Astrocyte (in vitro differentiated cells and primary cell): ENCODE results near the gene IP6K3. TPM values are rescaled to one million over a fixed set of nuclear protein-coding genes. Genes with fewer than 3 reads are reported as not detected.

Source experiments
- DNase-seq: peaks from one replicate; pipeline ENCODE4 v3.0.0-alpha.2; 2010; ENCODE audit warnings: low read depth
- FAIRE-seq: peaks from 2 replicates; lab custom pipeline; 2011; peaks lifted over from hg19 to GRCh38; lab: Jason Lieb, UNC
- H2AFZ ChIP-seq: 2 replicates; pipeline ENCODE4 v1.6.0; 2012; ENCODE audit warnings: low read depth, low read length, inconsistent platforms
- H3K27ac ChIP-seq: 2 replicates; pipeline ENCODE4 v1.5.1; 2011; ENCODE audit warnings: low read depth, low read length, inconsistent platforms
- H3K27me3 ChIP-seq: 2 replicates; pipeline ENCODE4 v1.6.0; 2011; ENCODE audit warnings: low read length, inconsistent platforms; ENCODE audit not compliant: insufficient read depth
- H3K36me3 ChIP-seq: 2 replicates; pipeline ENCODE4 v1.5.1; 2011; ENCODE audit warnings: low read length, inconsistent platforms; ENCODE audit not compliant: insufficient read depth
- H3K4me1 ChIP-seq: 2 replicates; pipeline ENCODE4 v1.5.1; 2011; ENCODE audit warnings: low read length, inconsistent platforms; ENCODE audit not compliant: insufficient read depth
- H3K4me2 ChIP-seq: 2 replicates; pipeline ENCODE4 v1.6.0; 2012; ENCODE audit warnings: low read length, inconsistent platforms
- H3K4me3 ChIP-seq: 2 replicates; pipeline ENCODE4 v1.5.1; 2011; ENCODE audit warnings: low read depth, mild to moderate bottlenecking, low read length, inconsistent platforms; ENCODE audit not compliant: insufficient read depth
- H3K79me2 ChIP-seq: 2 replicates; pipeline ENCODE4 v1.6.0; 2012; ENCODE audit warnings: mild to moderate bottlenecking, low read length, inconsistent platforms; ENCODE audit not compliant: insufficient read depth
- H3K9ac ChIP-seq: 2 replicates; pipeline ENCODE4 v1.6.0; 2012; ENCODE audit warnings: mild to moderate bottlenecking, low read length, inconsistent platforms
- H3K9me3 ChIP-seq: 2 replicates; pipeline ENCODE4 v1.5.1; 2012; ENCODE audit warnings: low read depth, mild to moderate bottlenecking, low read length, inconsistent platforms; ENCODE audit not compliant: insufficient read depth
- H4K20me1 ChIP-seq: 2 replicates; pipeline ENCODE4 v1.6.0; 2012; ENCODE audit warnings: low read length, inconsistent platforms; ENCODE audit not compliant: insufficient read depth
- H3K27ac Mint-ChIP-seq: one replicate; pipeline ENCODE4 v1.8.0; 2021; ENCODE audit warnings: mild to moderate bottlenecking, mixed read lengths; ENCODE audit not compliant: unreplicated experiment
- H3K27me3 Mint-ChIP-seq: one replicate; pipeline ENCODE4 v1.8.0; 2021; ENCODE audit warnings: low read depth, mixed read lengths; ENCODE audit not compliant: unreplicated experiment
- H3K36me3 Mint-ChIP-seq: one replicate; pipeline ENCODE4 v1.8.0; 2021; ENCODE audit warnings: low read depth, mixed read lengths; ENCODE audit not compliant: unreplicated experiment
- H3K4me1 Mint-ChIP-seq: one replicate; pipeline ENCODE4 v1.8.0; 2021; ENCODE audit warnings: low read depth, mixed read lengths; ENCODE audit not compliant: unreplicated experiment
- H3K4me3 Mint-ChIP-seq: one replicate; pipeline ENCODE4 v1.8.0; 2021; ENCODE audit warnings: mild to moderate bottlenecking, moderate library complexity, mixed read lengths; ENCODE audit not compliant: unreplicated experiment
- H3K9me3 Mint-ChIP-seq: one replicate; pipeline ENCODE4 v1.8.0; 2021; ENCODE audit warnings: mild to moderate bottlenecking, mixed read lengths; ENCODE audit not compliant: unreplicated experiment
- EZH2 ChIP-seq: IDR thresholded peaks from 2 replicates; pipeline ENCODE4 v1.6.1; 2012; ENCODE audit warnings: mild to moderate bottlenecking, low read length, inconsistent platforms; ENCODE audit not compliant: insufficient read depth
- total RNA-seq: library from RNA; stranded (reverse); gene quantifications from 2 replicates; pipeline ENCODE4 v1.2.1, GENCODE V29; 2021
- TF ChIP-seq, protein P1 (sequence below): IDR thresholded peaks from 2 replicates; pipeline ENCODE4 v1.5.1; 2011; ENCODE audit warnings: low read depth, mild to moderate bottlenecking, inconsistent platforms, low read length, moderate library complexity; ENCODE audit not compliant: insufficient read depth

IP6K3 gene
- total RNA-seq, 1 donor from 2014 or later: 4.6 TPM

DNA sequence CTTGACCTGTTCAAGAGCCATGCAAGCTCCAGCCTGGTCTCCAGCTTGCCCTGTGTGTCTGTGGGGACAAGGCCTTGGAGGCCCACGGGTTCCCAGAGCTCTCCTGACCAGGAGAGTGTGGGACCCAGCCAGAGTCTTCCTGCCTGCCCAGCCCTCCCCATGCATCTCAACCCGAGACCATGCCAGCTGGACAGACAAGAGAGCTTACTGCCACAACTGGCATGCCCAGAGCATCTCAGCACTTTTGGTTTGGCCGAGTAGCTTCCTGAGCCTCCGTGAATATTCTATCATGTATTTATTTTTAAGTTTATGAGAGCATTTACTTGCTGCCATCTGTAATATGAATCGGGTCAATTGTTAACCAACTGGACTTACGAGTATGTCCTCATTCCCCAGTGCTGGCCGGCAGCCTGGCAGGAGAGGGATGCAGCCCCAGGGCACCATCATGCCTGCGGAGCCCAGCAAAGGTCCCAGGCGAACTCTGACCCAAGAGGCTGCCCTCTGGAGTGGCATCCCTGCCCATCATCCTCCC lies 14.9 kb downstream of the IP6K3 start:
- Histone ChIP-seq H3K27me3 (peaks cover 8% of the 10 kb centered on the region), H3K9ac (no peak overlapping the region), H3K4me1 (no peaks in the 10 kb centered on the region), H3K27ac (no peak overlapping the region), H2AFZ (no peak overlapping the region), H3K4me2 (no peak overlapping the region), H3K79me2 (no peaks in the 10 kb centered on the region), H3K9me3 (no peaks in the 10 kb centered on the region), H4K20me1 (no peaks in the 10 kb centered on the region), H3K4me3 (no peak overlapping the region), H3K36me3 (no peaks in the 10 kb centered on the region)
- FAIRE-seq (no peak), DNase-seq (no peak)
- H3K27me3 Mint-ChIP-seq: peaks cover 16% of the 10 kb centered on the region
- no peaks in the 10 kb centered on the region for H3K36me3 Mint-ChIP-seq
- H3K9me3 Mint-ChIP-seq: peaks cover 2% of the 10 kb centered on the region
- H3K27ac Mint-ChIP-seq: no peak overlapping the region
- TF ChIP-seq, protein P1, sequence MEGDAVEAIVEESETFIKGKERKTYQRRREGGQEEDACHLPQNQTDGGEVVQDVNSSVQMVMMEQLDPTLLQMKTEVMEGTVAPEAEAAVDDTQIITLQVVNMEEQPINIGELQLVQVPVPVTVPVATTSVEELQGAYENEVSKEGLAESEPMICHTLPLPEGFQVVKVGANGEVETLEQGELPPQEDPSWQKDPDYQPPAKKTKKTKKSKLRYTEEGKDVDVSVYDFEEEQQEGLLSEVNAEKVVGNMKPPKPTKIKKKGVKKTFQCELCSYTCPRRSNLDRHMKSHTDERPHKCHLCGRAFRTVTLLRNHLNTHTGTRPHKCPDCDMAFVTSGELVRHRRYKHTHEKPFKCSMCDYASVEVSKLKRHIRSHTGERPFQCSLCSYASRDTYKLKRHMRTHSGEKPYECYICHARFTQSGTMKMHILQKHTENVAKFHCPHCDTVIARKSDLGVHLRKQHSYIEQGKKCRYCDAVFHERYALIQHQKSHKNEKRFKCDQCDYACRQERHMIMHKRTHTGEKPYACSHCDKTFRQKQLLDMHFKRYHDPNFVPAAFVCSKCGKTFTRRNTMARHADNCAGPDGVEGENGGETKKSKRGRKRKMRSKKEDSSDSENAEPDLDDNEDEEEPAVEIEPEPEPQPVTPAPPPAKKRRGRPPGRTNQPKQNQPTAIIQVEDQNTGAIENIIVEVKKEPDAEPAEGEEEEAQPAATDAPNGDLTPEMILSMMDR: no peak
- TF ChIP-seq EZH2: no peak
- peak overlapping the region; percentile 54 for H3K4me3 Mint-ChIP-seq
- H3K4me1 Mint-ChIP-seq: peaks cover 15% of the 10 kb centered on the region

DNA sequence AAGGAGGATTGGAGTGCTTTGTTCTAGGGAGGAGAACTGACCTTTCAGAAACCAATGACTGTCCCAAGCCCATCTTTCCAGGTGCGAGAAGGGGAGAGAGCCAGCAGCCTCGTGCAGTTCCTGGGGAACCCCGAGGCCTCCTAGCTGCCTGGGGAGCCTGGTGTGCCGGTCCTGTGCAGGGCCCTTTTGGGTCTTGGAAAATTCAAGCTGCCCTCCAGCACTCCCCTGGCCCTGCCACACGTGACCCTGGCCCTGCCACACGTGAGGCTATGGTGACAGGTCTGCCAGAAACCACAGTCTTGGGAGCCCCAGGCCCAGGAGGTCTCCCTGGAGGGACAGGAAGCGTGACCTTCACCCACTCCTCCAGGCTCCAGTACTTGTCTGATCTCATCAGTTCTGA lies 15.7 kb downstream of the IP6K3 start:
- H3K27me3 ChIP-seq: peaks cover 8% of the 10 kb centered on the region
- no peak overlapping the region for H3K4me2 ChIP-seq
- H3K4me1 ChIP-seq: no peaks in the 10 kb centered on the region
- H3K36me3 Mint-ChIP-seq: no peaks in the 10 kb centered on the region
- no peaks in the 10 kb centered on the region for H3K79me2 ChIP-seq
- no peak overlapping the region for H2AFZ ChIP-seq
- no peak for TF ChIP-seq EZH2
- TF ChIP-seq, protein P1: no peak
- H3K36me3 ChIP-seq: no peaks in the 10 kb centered on the region
- H3K9me3 Mint-ChIP-seq: peaks cover 2% of the 10 kb centered on the region
- no peak for DNase-seq
- no peak overlapping the region for H3K27ac Mint-ChIP-seq
- no peak overlapping the region for H3K4me3 Mint-ChIP-seq
- peaks cover 15% of the 10 kb centered on the region for H3K4me1 Mint-ChIP-seq
- H3K9ac ChIP-seq: no peak overlapping the region
- H3K27me3 Mint-ChIP-seq: peaks cover 21% of the 10 kb centered on the region
- H3K9me3 ChIP-seq: no peaks in the 10 kb centered on the region
- no peak overlapping the region for H3K27ac ChIP-seq
- H4K20me1 ChIP-seq: no peaks in the 10 kb centered on the region
- no peak for FAIRE-seq
- no peak overlapping the region for H3K4me3 ChIP-seq

DNA sequence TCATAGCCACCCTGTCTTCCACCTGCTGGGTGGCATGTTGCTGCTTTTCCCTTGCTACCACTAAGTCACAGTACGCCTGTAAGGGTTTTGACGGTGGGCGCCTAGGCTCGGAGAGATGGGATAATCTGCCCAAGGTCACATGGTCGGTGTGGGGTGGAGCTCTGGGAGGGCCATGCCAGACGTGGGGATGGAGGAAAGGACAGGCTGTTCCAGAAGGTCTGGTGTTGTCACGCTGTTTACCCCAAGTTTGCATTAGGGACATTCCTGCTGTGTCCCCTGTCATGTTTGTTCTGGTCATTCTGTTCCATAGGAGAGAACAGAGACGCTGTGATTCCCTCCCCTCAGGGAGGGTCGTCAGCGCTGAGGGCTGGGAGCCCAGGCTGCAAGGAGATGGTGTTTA lies 16.1 kb downstream of the IP6K3 start:
- H3K4me1 ChIP-seq: no peaks in the 10 kb centered on the region
- FAIRE-seq: no peak
- DNase-seq: no peak
- no peak overlapping the region for H3K27ac Mint-ChIP-seq
- no peaks in the 10 kb centered on the region for H3K36me3 Mint-ChIP-seq
- H3K4me3 Mint-ChIP-seq: no peak overlapping the region
- no peak overlapping the region for H3K4me2 ChIP-seq
- no peak overlapping the region for H2AFZ ChIP-seq
- H3K9ac ChIP-seq: no peak overlapping the region
- TF ChIP-seq, protein P1: no peak
- TF ChIP-seq EZH2: no peak
- H3K9me3 ChIP-seq: no peaks in the 10 kb centered on the region
- no peak overlapping the region for H3K27ac ChIP-seq
- H3K36me3 ChIP-seq: no peaks in the 10 kb centered on the region
- peaks cover 15% of the 10 kb centered on the region for H3K4me1 Mint-ChIP-seq
- no peaks in the 10 kb centered on the region for H3K79me2 ChIP-seq
- H3K4me3 ChIP-seq: no peak overlapping the region
- peaks cover 2% of the 10 kb centered on the region for H3K9me3 Mint-ChIP-seq
- H3K27me3 Mint-ChIP-seq: peaks cover 21% of the 10 kb centered on the region
- H3K27me3 ChIP-seq: peaks cover 12% of the 10 kb centered on the region
- H4K20me1 ChIP-seq: no peaks in the 10 kb centered on the region
